Activated gamma-delta T cell treated with anti-CD3 and anti-CD28 coated beads, Interleukin-2, amount 50 U/mL, for 16 hours (primary cell): ENCODE results near the gene PHYHD1.

Source experiments
- DNase-seq: peaks from one replicate; pipeline ENCODE4 v3.0.0-alpha.2; 2020; ENCODE audit warnings: low read depth

PHYHD1 gene

DNA sequence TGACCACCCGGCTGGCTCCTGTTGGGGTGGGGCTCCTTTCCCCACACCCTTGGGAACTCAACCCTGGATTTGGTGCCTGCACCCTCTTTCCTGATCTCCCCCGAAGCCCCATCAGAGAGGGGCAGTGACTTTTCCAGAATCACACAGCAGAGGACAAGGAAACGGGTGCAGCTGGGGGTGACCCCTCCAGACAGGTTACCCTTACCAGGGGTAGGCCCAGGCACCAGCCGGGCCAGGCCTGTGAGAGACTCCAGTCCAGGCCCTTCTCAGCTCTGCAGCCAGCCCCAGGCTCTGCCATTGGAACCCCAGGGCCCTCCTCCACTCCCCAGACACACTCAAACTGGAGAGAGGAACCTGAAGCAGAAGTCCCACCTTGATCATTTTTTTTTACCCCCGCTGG lies 19.0 kb upstream of the PHYHD1 start:
- no peak for DNase-seq

- peak; percentile 79 for DNase-seq
These were observed 18.3 kb upstream of the PHYHD1 start for GRCh38 chr9:128902351-128903078.

DNA sequence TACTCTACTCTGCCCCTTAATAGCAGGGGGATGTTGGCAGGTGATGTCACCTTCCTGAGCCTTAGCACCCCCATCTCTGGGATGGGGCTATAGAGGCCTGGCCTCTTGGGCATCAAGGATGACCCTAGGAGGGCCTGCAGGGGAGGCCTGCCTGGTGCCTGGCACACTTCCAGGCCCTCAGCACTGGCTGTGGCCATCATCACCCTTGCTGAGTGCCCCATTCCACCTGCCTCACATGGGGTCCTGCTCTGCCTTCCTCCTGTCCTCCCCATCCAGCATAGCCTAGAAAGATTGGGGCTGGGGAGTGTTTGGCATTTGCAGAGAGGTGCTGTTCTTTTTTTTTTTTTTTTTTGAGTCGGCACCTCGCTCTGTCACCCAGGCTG lies 17.7 kb upstream of the PHYHD1 start:
- DNase-seq: no peak

- DNase-seq: no peak
These were observed 16.7 kb upstream of the PHYHD1 start for GRCh38 chr9:128903871-128904620.

GRCh38 chr9:128905964-128906363 lies 14.8 kb upstream of the PHYHD1 start:
- DNase-seq: no peak

GRCh38 chr9:128906741-128907140 lies 14.0 kb upstream of the PHYHD1 start:
- no peak for DNase-seq

- DNase-seq: no peak
These were observed 12.4 kb upstream of the PHYHD1 start for GRCh38 chr9:128908372-128908771.

DNA sequence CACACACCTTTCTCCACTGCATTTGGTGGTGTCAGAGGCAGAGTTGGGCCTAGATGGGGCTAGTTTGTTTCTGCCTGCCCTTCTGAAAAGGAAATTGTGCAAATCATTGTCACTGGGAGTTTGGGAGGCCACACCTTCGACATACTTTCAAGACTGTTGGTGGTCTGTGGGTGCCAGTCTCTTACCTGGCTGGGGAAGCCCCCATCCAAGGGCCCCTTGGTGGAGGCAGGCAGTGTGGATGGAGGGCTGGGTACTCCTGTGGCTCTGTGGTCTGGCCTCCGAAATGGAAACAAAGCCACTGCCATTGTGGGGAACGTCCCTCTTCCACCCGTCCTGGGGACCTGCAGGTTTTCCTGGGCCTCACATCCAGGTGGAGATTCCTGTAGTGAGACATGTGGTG lies 10.9 kb upstream of the PHYHD1 start:
- DNase-seq: no peak

- DNase-seq: no peak
These were observed 9.9 kb upstream of the PHYHD1 start for GRCh38 chr9:128910906-128911305.

GRCh38 chr9:128911529-128912035 lies 9.2 kb upstream of the PHYHD1 start:
- DNase-seq: no peak

- DNase-seq: no peak
These were observed 8.4 kb upstream of the PHYHD1 start for GRCh38 chr9:128912270-128912853.

- DNase-seq: no peak
These were observed 7.5 kb upstream of the PHYHD1 start for GRCh38 chr9:128913048-128913900.

DNA sequence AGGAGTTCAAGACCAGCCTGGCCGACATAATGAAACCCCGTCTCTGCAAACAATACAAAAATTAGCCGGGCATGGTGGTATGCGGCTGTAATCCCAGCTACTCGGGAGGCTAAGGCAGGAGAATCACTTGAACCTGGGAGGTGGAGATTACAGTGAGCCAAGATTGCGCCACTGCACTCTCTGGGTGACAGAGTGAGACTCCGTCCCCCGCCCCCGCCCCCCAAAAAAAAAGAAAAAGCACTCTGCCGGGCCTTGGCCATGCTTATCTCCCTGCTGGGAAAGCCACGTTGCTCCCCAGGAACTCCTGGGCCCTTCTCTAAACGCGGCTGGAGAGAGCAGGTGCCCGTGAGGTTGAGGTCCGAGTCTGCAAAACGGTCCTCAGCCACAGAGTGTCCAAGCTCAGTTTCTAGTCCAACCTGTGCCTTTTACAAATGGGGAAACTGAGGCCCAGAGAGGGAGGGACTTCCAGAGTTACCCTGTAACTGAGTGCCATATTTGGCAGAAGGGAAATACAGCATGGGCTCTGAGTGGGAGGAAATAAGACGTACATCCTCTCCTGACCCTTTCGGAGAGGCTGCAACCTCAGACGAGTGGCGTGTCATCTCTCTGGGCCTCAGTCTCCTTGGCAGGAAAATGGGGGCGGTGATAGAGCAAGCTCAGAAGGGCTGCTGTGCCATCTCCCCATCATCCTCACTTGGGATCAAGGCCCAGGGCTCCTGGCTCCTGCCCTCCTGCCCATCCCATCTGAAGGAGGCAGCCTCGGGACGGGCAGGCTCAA lies 6.6 kb upstream of the PHYHD1 start:
- DNase-seq: no peak

DNA sequence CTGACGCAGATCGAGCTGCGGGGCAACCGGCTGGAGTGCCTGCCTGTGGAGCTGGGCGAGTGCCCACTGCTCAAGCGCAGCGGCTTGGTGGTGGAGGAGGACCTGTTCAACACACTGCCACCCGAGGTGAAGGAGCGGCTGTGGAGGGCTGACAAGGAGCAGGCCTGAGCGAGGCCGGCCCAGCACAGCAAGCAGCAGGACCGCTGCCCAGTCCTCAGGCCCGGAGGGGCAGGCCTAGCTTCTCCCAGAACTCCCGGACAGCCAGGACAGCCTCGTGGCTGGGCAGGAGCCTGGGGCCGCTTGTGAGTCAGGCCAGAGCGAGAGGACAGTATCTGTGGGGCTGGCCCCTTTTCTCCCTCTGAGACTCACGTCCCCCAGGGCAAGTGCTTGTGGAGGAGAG lies 4.6 kb upstream of the PHYHD1 start:
- DNase-seq: no peak

- no peak for DNase-seq
These were observed 4.0 kb upstream of the PHYHD1 start for GRCh38 chr9:128916745-128917144.

DNA sequence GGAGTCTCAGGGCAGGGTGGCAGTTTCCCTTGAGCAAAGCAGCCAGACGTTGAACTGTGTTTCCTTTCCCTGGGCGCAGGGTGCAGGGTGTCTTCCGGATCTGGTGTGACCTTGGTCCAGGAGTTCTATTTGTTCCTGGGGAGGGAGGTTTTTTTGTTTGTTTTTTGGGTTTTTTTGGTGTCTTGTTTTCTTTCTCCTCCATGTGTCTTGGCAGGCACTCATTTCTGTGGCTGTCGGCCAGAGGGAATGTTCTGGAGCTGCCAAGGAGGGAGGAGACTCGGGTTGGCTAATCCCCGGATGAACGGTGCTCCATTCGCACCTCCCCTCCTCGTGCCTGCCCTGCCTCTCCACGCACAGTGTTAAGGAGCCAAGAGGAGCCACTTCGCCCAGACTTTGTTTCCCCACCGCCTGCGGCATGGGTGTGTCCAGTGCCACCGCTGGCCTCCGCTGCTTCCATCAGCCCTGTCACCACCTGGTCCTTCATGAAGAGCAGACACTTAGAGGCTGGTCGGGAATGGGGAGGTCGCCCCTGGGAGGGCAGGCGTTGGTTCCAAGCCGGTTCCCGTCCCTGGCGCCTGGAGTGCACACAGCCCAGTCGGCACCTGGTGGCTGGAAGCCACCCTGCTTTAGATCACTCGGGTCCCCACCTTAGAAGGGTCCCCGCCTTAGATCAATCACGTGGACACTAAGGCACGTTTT lies 3.5 kb upstream of the PHYHD1 start:
- no peak for DNase-seq

- no peak for DNase-seq
These were observed 1.9 kb upstream of the PHYHD1 start for GRCh38 chr9:128918921-128919320.

GRCh38 chr9:128919402-128920089 lies 1.2 kb upstream of the PHYHD1 start:
- no peak for DNase-seq

GRCh38 chr9:128921881-128922763 lies 1.3 kb downstream of the PHYHD1 start:
- DNase-seq: no peak
